Astrocyte (in vitro differentiated cells and primary cell): ENCODE results near the gene MCM7. TPM values are rescaled to one million over a fixed set of nuclear protein-coding genes. Genes with fewer than 3 reads are reported as not detected.

Source experiments
- DNase-seq: peaks from one replicate; pipeline ENCODE4 v3.0.0-alpha.2; 2010; ENCODE audit warnings: low read depth
- FAIRE-seq: peaks from 2 replicates; lab custom pipeline; 2011; peaks lifted over from hg19 to GRCh38; lab: Jason Lieb, UNC
- H2AFZ ChIP-seq: 2 replicates; pipeline ENCODE4 v1.6.0; 2012; ENCODE audit warnings: low read depth, low read length, inconsistent platforms
- H3K27ac ChIP-seq: 2 replicates; pipeline ENCODE4 v1.5.1; 2011; ENCODE audit warnings: low read depth, low read length, inconsistent platforms
- H3K27me3 ChIP-seq: 2 replicates; pipeline ENCODE4 v1.6.0; 2011; ENCODE audit warnings: low read length, inconsistent platforms; ENCODE audit not compliant: insufficient read depth
- H3K36me3 ChIP-seq: 2 replicates; pipeline ENCODE4 v1.5.1; 2011; ENCODE audit warnings: low read length, inconsistent platforms; ENCODE audit not compliant: insufficient read depth
- H3K4me1 ChIP-seq: 2 replicates; pipeline ENCODE4 v1.5.1; 2011; ENCODE audit warnings: low read length, inconsistent platforms; ENCODE audit not compliant: insufficient read depth
- H3K4me2 ChIP-seq: 2 replicates; pipeline ENCODE4 v1.6.0; 2012; ENCODE audit warnings: low read length, inconsistent platforms
- H3K4me3 ChIP-seq: 2 replicates; pipeline ENCODE4 v1.5.1; 2011; ENCODE audit warnings: low read depth, mild to moderate bottlenecking, low read length, inconsistent platforms; ENCODE audit not compliant: insufficient read depth
- H3K79me2 ChIP-seq: 2 replicates; pipeline ENCODE4 v1.6.0; 2012; ENCODE audit warnings: mild to moderate bottlenecking, low read length, inconsistent platforms; ENCODE audit not compliant: insufficient read depth
- H3K9ac ChIP-seq: 2 replicates; pipeline ENCODE4 v1.6.0; 2012; ENCODE audit warnings: mild to moderate bottlenecking, low read length, inconsistent platforms
- H3K9me3 ChIP-seq: 2 replicates; pipeline ENCODE4 v1.5.1; 2012; ENCODE audit warnings: low read depth, mild to moderate bottlenecking, low read length, inconsistent platforms; ENCODE audit not compliant: insufficient read depth
- H4K20me1 ChIP-seq: 2 replicates; pipeline ENCODE4 v1.6.0; 2012; ENCODE audit warnings: low read length, inconsistent platforms; ENCODE audit not compliant: insufficient read depth
- H3K27ac Mint-ChIP-seq: one replicate; pipeline ENCODE4 v1.8.0; 2021; ENCODE audit warnings: mild to moderate bottlenecking, mixed read lengths; ENCODE audit not compliant: unreplicated experiment
- H3K27me3 Mint-ChIP-seq: one replicate; pipeline ENCODE4 v1.8.0; 2021; ENCODE audit warnings: low read depth, mixed read lengths; ENCODE audit not compliant: unreplicated experiment
- H3K36me3 Mint-ChIP-seq: one replicate; pipeline ENCODE4 v1.8.0; 2021; ENCODE audit warnings: low read depth, mixed read lengths; ENCODE audit not compliant: unreplicated experiment
- H3K4me1 Mint-ChIP-seq: one replicate; pipeline ENCODE4 v1.8.0; 2021; ENCODE audit warnings: low read depth, mixed read lengths; ENCODE audit not compliant: unreplicated experiment
- H3K4me3 Mint-ChIP-seq: one replicate; pipeline ENCODE4 v1.8.0; 2021; ENCODE audit warnings: mild to moderate bottlenecking, moderate library complexity, mixed read lengths; ENCODE audit not compliant: unreplicated experiment
- H3K9me3 Mint-ChIP-seq: one replicate; pipeline ENCODE4 v1.8.0; 2021; ENCODE audit warnings: mild to moderate bottlenecking, mixed read lengths; ENCODE audit not compliant: unreplicated experiment
- EZH2 ChIP-seq: IDR thresholded peaks from 2 replicates; pipeline ENCODE4 v1.6.1; 2012; ENCODE audit warnings: mild to moderate bottlenecking, low read length, inconsistent platforms; ENCODE audit not compliant: insufficient read depth
- total RNA-seq: library from RNA; stranded (reverse); gene quantifications from 2 replicates; pipeline ENCODE4 v1.2.1, GENCODE V29; 2021
- TF ChIP-seq, protein P1 (sequence below): IDR thresholded peaks from 2 replicates; pipeline ENCODE4 v1.5.1; 2011; ENCODE audit warnings: low read depth, mild to moderate bottlenecking, inconsistent platforms, low read length, moderate library complexity; ENCODE audit not compliant: insufficient read depth

The MCM7 gene
- total RNA-seq, 1 donor from 2014 or later, result 55.2 TPM

DNA sequence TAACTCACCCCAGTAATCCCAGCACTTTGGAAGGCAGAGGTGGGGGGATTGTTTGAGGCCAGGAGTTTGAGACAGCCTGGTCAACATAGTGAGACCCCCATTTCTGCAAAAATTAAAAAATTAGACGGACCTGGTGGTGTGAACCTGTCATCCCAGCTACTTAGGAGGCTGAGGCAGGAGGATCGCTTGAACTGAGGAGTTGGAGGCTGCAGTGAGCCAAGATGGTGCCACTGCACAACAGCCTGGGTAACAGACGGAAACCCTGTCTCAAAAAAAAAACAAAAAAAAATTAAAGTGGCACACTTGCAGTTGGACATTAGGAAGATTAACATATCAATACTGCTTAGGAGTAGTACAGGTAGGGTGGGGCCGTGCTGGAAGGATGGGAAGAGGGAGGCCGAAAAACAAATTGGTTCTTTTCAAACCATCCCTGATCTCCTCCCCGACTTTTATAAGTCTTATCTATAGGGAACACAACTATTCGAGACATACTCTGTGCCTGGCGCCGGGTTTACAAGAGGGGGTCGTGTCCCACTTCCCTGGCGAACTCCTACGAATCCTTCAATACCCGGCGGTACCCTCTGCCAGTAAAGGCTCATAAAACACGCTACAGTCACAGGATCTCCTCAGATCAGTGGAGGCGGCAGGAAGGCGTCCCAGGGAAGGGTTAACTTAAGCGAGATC is 17.3 kb upstream of the MCM7 start:
- H3K36me3 Mint-ChIP-seq, result peaks cover 3% of the 10 kb centered on the region
- DNase-seq (no peak), FAIRE-seq (no peak)
- Histone ChIP-seq H3K9me3 (no peaks in the 10 kb centered on the region), H2AFZ (peak overlapping the region; percentile 85), H3K4me2 (peak overlapping the region; percentile 89), H3K79me2 (peaks cover 20% of the 10 kb centered on the region), H3K36me3 (peaks cover 2% of the 10 kb centered on the region), H3K4me3 (peak overlapping the region; percentile 89), H3K27ac (peak overlapping the region; percentile 94), H4K20me1 (no peaks in the 10 kb centered on the region), H3K9ac (peak overlapping the region; percentile 88), H3K4me1 (peaks cover 15% of the 10 kb centered on the region), H3K27me3 (no peaks in the 10 kb centered on the region)
- peak overlapping the region; percentile 96 for H3K27ac Mint-ChIP-seq
- peaks cover 2% of the 10 kb centered on the region for H3K9me3 Mint-ChIP-seq
- H3K4me3 Mint-ChIP-seq, result peak overlapping the region; percentile 99
- H3K4me1 Mint-ChIP-seq, result peaks cover 6% of the 10 kb centered on the region
- TF ChIP-seq, protein P1, sequence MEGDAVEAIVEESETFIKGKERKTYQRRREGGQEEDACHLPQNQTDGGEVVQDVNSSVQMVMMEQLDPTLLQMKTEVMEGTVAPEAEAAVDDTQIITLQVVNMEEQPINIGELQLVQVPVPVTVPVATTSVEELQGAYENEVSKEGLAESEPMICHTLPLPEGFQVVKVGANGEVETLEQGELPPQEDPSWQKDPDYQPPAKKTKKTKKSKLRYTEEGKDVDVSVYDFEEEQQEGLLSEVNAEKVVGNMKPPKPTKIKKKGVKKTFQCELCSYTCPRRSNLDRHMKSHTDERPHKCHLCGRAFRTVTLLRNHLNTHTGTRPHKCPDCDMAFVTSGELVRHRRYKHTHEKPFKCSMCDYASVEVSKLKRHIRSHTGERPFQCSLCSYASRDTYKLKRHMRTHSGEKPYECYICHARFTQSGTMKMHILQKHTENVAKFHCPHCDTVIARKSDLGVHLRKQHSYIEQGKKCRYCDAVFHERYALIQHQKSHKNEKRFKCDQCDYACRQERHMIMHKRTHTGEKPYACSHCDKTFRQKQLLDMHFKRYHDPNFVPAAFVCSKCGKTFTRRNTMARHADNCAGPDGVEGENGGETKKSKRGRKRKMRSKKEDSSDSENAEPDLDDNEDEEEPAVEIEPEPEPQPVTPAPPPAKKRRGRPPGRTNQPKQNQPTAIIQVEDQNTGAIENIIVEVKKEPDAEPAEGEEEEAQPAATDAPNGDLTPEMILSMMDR, result no peak
- H3K27me3 Mint-ChIP-seq, result no peaks in the 10 kb centered on the region

- H3K4me3 ChIP-seq, result no peak overlapping the region
- no peak overlapping the region for H3K4me2 ChIP-seq
- no peaks in the 10 kb centered on the region for H3K27me3 ChIP-seq
- H3K79me2 ChIP-seq, result peaks cover 12% of the 10 kb centered on the region
- Mint-ChIP-seq H3K27ac (no peak overlapping the region), H3K36me3 (peaks cover 17% of the 10 kb centered on the region), H3K9me3 (peaks cover 2% of the 10 kb centered on the region), H3K27me3 (no peaks in the 10 kb centered on the region), H3K4me3 (no peak overlapping the region), H3K4me1 (no peaks in the 10 kb centered on the region)
- no peaks in the 10 kb centered on the region for H3K9me3 ChIP-seq
- no peak overlapping the region for H3K9ac ChIP-seq
- H4K20me1 ChIP-seq, result peaks cover 5% of the 10 kb centered on the region
- TF ChIP-seq, protein P1, result no peak
- no peak for TF ChIP-seq EZH2
- DNase-seq (no peak), FAIRE-seq (no peak)
- H3K27ac ChIP-seq, result no peak overlapping the region
- peaks cover 7% of the 10 kb centered on the region for H3K4me1 ChIP-seq
- peaks cover 6% of the 10 kb centered on the region for H3K36me3 ChIP-seq
- H2AFZ ChIP-seq, result no peak overlapping the region
These were observed 13.8 kb upstream of the MCM7 start for GRCh38 chr7:100115026-100115425.

DNA sequence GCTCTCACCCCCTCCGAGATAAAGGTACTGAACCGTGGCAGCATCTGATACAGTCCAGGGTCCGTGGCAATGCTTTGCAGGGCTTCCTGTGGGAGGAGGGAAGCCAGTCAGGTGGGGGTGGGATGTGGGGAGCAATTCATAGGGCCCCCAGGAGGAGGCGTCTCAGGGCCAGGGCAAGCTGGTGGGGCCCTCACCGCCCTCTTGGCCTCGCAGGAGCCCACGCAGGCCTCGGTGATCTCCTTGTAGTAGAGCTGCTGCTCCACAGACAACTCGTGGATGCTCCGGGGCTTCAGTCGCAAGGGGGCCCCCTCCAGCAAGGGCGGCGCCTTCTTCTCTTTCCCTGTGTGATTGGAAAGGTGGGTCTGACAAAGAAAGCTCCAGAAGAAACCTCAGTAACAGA is 10.7 kb upstream of the MCM7 start:
- peaks cover 33% of the 10 kb centered on the region for H3K36me3 Mint-ChIP-seq
- FAIRE-seq, result no peak
- peaks cover 14% of the 10 kb centered on the region for H3K36me3 ChIP-seq

More for the DNA sequence above, 10.7 kb upstream of the MCM7 start:
- no peaks in the 10 kb centered on the region for H3K27me3 ChIP-seq
- no peak for TF ChIP-seq EZH2
- TF ChIP-seq, protein P1, result no peak
- H4K20me1 ChIP-seq, result peaks cover 13% of the 10 kb centered on the region
- H3K4me2 ChIP-seq, result no peak overlapping the region
- no peaks in the 10 kb centered on the region for H3K79me2 ChIP-seq
- H3K27me3 Mint-ChIP-seq, result no peaks in the 10 kb centered on the region
- H3K9ac ChIP-seq, result no peak overlapping the region
- DNase-seq, result no peak
- no peak overlapping the region for H3K4me3 Mint-ChIP-seq
- no peak overlapping the region for H3K4me3 ChIP-seq
- no peak overlapping the region for H3K27ac Mint-ChIP-seq
- H2AFZ ChIP-seq, result no peak overlapping the region
- H3K9me3 Mint-ChIP-seq, result no peaks in the 10 kb centered on the region
- no peaks in the 10 kb centered on the region for H3K4me1 ChIP-seq
- no peaks in the 10 kb centered on the region for H3K9me3 ChIP-seq
- no peak overlapping the region for H3K27ac ChIP-seq
- no peaks in the 10 kb centered on the region for H3K4me1 Mint-ChIP-seq
